HUES48 (cell line): ENCODE results near the gene DYNC2H1.

Experiments
- H3K27ac ChIP-seq: one replicate; pipeline ENCODE4 v1.7.0; 2013; ENCODE audit warnings: low read depth, low read length, inconsistent platforms
- H3K27me3 ChIP-seq: 2 replicates; pipeline ENCODE4 v1.6.1; 2013; ENCODE audit warnings: mild to moderate bottlenecking, low read length; ENCODE audit not compliant: control insufficient read depth, insufficient read depth
- H3K36me3 ChIP-seq: 2 replicates; pipeline ENCODE4 v1.6.1; 2013; ENCODE audit warnings: low read length; ENCODE audit not compliant: control insufficient read depth, insufficient read depth
- H3K4me1 ChIP-seq: 2 replicates; pipeline ENCODE4 v1.6.1; 2013; ENCODE audit warnings: mild to moderate bottlenecking, low read length; ENCODE audit not compliant: control insufficient read depth, insufficient read depth
- H3K4me3 ChIP-seq: 2 replicates; pipeline ENCODE4 v1.5.1; 2013; ENCODE audit warnings: mild to moderate bottlenecking, low read depth, low read length
- H3K9ac ChIP-seq: 2 replicates; pipeline ENCODE4 v1.6.1; 2013; ENCODE audit warnings: mild to moderate bottlenecking, low read depth, low read length, moderate library complexity
- H3K9me3 ChIP-seq: 2 replicates; pipeline ENCODE4 v1.6.1; 2013; ENCODE audit warnings: low read length; ENCODE audit not compliant: control insufficient read depth, insufficient read depth

The DYNC2H1 gene

GRCh38 chr11:103406357-103406756 is 297.1 kb downstream of the DYNC2H1 start:
- H3K9ac ChIP-seq, result no peak overlapping the region
- no peaks in the 10 kb centered on the region for H3K4me1 ChIP-seq
- H3K36me3 ChIP-seq, result no peaks in the 10 kb centered on the region
- H3K9me3 ChIP-seq, result no peaks in the 10 kb centered on the region
- no peak overlapping the region for H3K4me3 ChIP-seq
- H3K27ac ChIP-seq, result no peak overlapping the region
- H3K27me3 ChIP-seq, result no peaks in the 10 kb centered on the region

- Histone ChIP-seq H3K36me3 (no peaks in the 10 kb centered on the region), H3K9ac (no peak overlapping the region), H3K4me3 (no peak overlapping the region), H3K9me3 (no peaks in the 10 kb centered on the region), H3K27ac (no peak overlapping the region), H3K4me1 (no peaks in the 10 kb centered on the region), H3K27me3 (no peaks in the 10 kb centered on the region)
Observed at GRCh38 chr11:103407641-103408040, 298.4 kb downstream of the DYNC2H1 start.

GRCh38 chr11:103413266-103413888 is 304.2 kb downstream of the DYNC2H1 start:
- H3K27ac ChIP-seq, result no peak overlapping the region
- H3K27me3 ChIP-seq, result no peaks in the 10 kb centered on the region
- H3K36me3 ChIP-seq, result no peaks in the 10 kb centered on the region
- no peak overlapping the region for H3K9ac ChIP-seq
- no peaks in the 10 kb centered on the region for H3K9me3 ChIP-seq
- H3K4me1 ChIP-seq, result no peaks in the 10 kb centered on the region
- H3K4me3 ChIP-seq, result no peak overlapping the region

- Histone ChIP-seq H3K36me3 (no peaks in the 10 kb centered on the region), H3K27ac (no peak overlapping the region), H3K4me3 (no peak overlapping the region), H3K27me3 (no peaks in the 10 kb centered on the region), H3K9ac (no peak overlapping the region), H3K9me3 (no peaks in the 10 kb centered on the region), H3K4me1 (no peaks in the 10 kb centered on the region)
Observed at GRCh38 chr11:103418014-103418413, 308.8 kb downstream of the DYNC2H1 start.

GRCh38 chr11:103420593-103420992 is 311.4 kb downstream of the DYNC2H1 start:
- Histone ChIP-seq H3K27ac (no peak overlapping the region), H3K4me1 (no peaks in the 10 kb centered on the region), H3K4me3 (no peak overlapping the region), H3K27me3 (no peaks in the 10 kb centered on the region), H3K36me3 (no peaks in the 10 kb centered on the region), H3K9me3 (no peaks in the 10 kb centered on the region), H3K9ac (no peak overlapping the region)

- Histone ChIP-seq H3K36me3 (no peaks in the 10 kb centered on the region), H3K4me3 (no peak overlapping the region), H3K9ac (no peak overlapping the region), H3K9me3 (no peaks in the 10 kb centered on the region), H3K27me3 (no peaks in the 10 kb centered on the region), H3K4me1 (peaks cover 4% of the 10 kb centered on the region; the same call in 1 of the 2 replicates), H3K27ac (no peak overlapping the region)
Observed at GRCh38 chr11:103433386-103434072, 324.3 kb downstream of the DYNC2H1 start.

GRCh38 chr11:103434073-103434411 is 324.8 kb downstream of the DYNC2H1 start:
- peaks cover 4% of the 10 kb centered on the region; the same call in 1 of the 2 replicates for H3K4me1 ChIP-seq
- no peaks in the 10 kb centered on the region for H3K27me3 ChIP-seq
- H3K27ac ChIP-seq, result no peak overlapping the region

GRCh38 chr11:103436131-103436770 is 327.0 kb downstream of the DYNC2H1 start:
- Histone ChIP-seq H3K36me3 (no peaks in the 10 kb centered on the region), H3K9ac (no peak overlapping the region), H3K4me3 (no peak overlapping the region), H3K9me3 (no peaks in the 10 kb centered on the region), H3K27ac (no peak overlapping the region), H3K27me3 (no peaks in the 10 kb centered on the region), H3K4me1 (peaks cover 4% of the 10 kb centered on the region; the same call in 1 of the 2 replicates)

More at GRCh38 chr11:103434073-103434411, 324.8 kb downstream of the DYNC2H1 start:
- no peaks in the 10 kb centered on the region for H3K9me3 ChIP-seq
- no peak overlapping the region for H3K4me3 ChIP-seq
- no peaks in the 10 kb centered on the region for H3K36me3 ChIP-seq
- no peak overlapping the region for H3K9ac ChIP-seq

- Histone ChIP-seq H3K27ac (no peak overlapping the region), H3K9me3 (no peaks in the 10 kb centered on the region), H3K9ac (no peak overlapping the region), H3K4me1 (no peaks in the 10 kb centered on the region; the same call in 1 of the 2 replicates), H3K4me3 (no peak overlapping the region), H3K36me3 (no peaks in the 10 kb centered on the region), H3K27me3 (no peaks in the 10 kb centered on the region)
Observed at GRCh38 chr11:103441021-103441420, 331.8 kb downstream of the DYNC2H1 start.

GRCh38 chr11:103448966-103449365 is 339.7 kb downstream of the DYNC2H1 start:
- Histone ChIP-seq H3K4me3 (no peak overlapping the region), H3K9me3 (no peaks in the 10 kb centered on the region), H3K27ac (no peak overlapping the region), H3K9ac (no peak overlapping the region), H3K36me3 (no peaks in the 10 kb centered on the region), H3K4me1 (peaks cover 10% of the 10 kb centered on the region; the same call in 1 of the 2 replicates), H3K27me3 (no peaks in the 10 kb centered on the region)

GRCh38 chr11:103450241-103450640 is 341.0 kb downstream of the DYNC2H1 start:
- no peaks in the 10 kb centered on the region for H3K27me3 ChIP-seq
- no peak overlapping the region for H3K9ac ChIP-seq
- no peaks in the 10 kb centered on the region for H3K9me3 ChIP-seq
- H3K4me1 ChIP-seq, result peaks cover 14% of the 10 kb centered on the region; the same call in 1 of the 2 replicates
- H3K27ac ChIP-seq, result no peak overlapping the region
- no peak overlapping the region for H3K4me3 ChIP-seq
- no peaks in the 10 kb centered on the region for H3K36me3 ChIP-seq
